ENCODE measurements around the gene SYNGR3.

DNA sequence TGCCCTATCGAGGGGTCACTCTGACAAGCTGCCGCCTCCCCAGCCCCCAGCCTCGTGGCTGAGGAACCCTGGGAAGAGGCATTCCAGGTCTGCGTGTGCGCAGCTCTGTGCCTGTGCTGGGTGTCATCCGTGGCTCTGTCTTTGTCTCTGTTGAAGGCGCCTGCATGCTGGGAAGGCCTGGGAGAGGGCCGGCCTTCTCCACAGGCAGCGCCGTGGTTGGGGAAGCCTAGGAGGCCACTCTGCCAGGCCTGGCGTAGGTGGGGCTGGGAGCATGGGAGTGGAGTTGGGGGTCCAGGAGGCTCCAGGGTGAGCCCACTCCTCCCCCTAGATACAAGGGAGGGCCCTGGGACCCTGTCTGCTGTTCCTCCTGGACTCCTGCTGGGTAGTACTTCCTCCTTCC, 40.3 kb downstream of the SYNGR3 start:
- TF ChIP-seq POLR2A (IDR thresholded peaks at IDR 0.05; ENCODE audit: low read length) = no peak
- no peak for TF ChIP-seq GATA1 (IDR thresholded peaks at IDR 0.05; ENCODE audit: low read depth, low read length)

All from erythroblast (primary cell).